Activated CD4-positive, alpha-beta T cell treated with anti-CD3 and anti-CD28 coated beads, Interleukin-2, amount 10 ng/mL, durations not matched to agents 24 days and 14 days (primary cell): Measurements from ENCODE around the gene CEP78. TPM values are rescaled to one million over a fixed set of nuclear protein-coding genes. Genes with fewer than 3 reads are reported as not detected.
"Not testable (repeated sequence)": the region's sequence is repeated elsewhere in the genome, so short reads cannot be mapped to it uniquely, and the experiment has no call there.

Experiments
- DNase-seq: peaks from one replicate; pipeline ENCODE4 v3.0.0; 2022
- H3K27ac Mint-ChIP-seq: one replicate; pipeline ENCODE4 v1.8.0; 2022; ENCODE audit warnings: mild to moderate bottlenecking, mixed read lengths
- H3K27me3 Mint-ChIP-seq: one replicate; pipeline ENCODE4 v1.8.0; 2022; ENCODE audit warnings: mixed read lengths
- H3K36me3 Mint-ChIP-seq: one replicate; pipeline ENCODE4 v1.8.0; 2022; ENCODE audit warnings: low read depth, mild to moderate bottlenecking, mixed read lengths
- H3K4me1 Mint-ChIP-seq: one replicate; pipeline ENCODE4 v1.8.0; 2021; ENCODE audit warnings: mixed read lengths
- H3K4me3 Mint-ChIP-seq: one replicate; pipeline ENCODE4 v1.8.0; 2022; ENCODE audit warnings: mild to moderate bottlenecking, moderate library complexity, mixed read lengths
- H3K9me3 Mint-ChIP-seq: one replicate; pipeline ENCODE4 v1.8.0; 2021; ENCODE audit warnings: mixed read lengths
- intact Hi-C: fragments of 100-400 bp; cut with micrococcal nuclease; formaldehyde crosslinking; loops from one replicate; pipeline ENCODE4 v1.15.1; 2023
- total RNA-seq: library from RNA; stranded (reverse); gene quantifications from 2 replicates; pipeline ENCODE4 v1.2.3, GENCODE V29; 2022

Gene CEP78, protein sequence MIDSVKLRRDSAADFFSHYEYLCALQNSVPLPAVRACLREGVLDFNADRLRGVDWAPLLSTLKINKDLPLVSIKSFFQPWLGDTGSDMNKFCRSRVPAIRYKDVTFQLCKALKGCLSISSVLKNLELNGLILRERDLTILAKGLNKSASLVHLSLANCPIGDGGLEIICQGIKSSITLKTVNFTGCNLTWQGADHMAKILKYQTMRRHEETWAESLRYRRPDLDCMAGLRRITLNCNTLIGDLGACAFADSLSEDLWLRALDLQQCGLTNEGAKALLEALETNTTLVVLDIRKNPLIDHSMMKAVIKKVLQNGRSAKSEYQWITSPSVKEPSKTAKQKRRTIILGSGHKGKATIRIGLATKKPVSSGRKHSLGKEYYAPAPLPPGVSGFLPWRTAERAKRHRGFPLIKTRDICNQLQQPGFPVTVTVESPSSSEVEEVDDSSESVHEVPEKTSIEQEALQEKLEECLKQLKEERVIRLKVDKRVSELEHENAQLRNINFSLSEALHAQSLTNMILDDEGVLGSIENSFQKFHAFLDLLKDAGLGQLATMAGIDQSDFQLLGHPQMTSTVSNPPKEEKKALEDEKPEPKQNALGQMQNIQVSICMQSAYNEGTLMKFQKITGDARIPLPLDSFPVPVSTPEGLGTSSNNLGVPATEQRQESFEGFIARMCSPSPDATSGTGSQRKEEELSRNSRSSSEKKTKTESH
- total RNA-seq, result 34.5 and 39.1 TPM in 2 replicates

DNA sequence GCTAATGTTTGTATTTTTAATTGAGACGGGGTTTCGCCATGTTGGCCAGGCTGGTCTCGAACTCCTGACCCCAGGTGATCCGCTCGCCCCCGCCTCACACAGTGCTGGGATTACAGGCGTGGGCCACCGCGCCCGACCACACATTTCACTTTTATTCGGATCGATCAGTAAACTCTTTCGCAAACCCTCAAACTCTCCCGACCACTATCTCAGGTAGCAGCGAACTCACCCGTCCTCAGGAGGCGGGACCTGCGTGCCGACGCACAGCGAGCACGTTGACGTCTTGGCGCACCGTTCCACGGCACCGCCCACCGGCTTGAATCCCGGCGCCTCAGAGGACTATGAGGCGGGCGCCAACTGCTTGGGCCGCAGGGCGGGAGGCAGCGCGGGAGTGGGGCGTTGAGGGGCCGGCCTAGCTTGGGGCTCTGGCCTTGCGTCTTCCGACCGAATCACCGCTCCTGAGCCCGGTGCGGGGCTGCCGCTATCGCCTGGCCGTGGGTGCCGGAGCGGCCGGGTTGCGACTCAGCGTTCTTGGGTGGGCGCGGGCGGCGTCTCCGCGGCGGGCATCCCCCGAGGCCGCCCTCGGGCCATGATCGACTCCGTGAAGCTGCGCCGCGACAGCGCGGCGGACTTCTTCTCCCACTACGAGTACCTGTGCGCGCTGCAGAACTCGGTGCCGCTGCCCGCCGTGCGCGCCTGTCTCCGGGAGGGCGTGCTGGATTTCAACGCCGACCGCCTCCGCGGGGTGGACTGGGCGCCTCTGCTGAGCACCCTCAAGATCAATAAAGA, at the start of gene CEP78:
CEP78 (plus strand) TSS at position 314 of the 789 bp plus-strand sequence; CDS start at position 590, 276 bp downstream.
- peak; percentile 97 for DNase-seq
- Mint-ChIP-seq H3K27me3 (no peaks in the 10 kb centered on the region), H3K4me1 (peaks cover 25% of the 10 kb centered on the region), H3K36me3 (peaks cover 25% of the 10 kb centered on the region), H3K9me3 (no peaks in the 10 kb centered on the region), H3K27ac (peak within 1 kb of the TSS; percentile 93), H3K4me3 (peak within 1 kb of the TSS; percentile 72)
- intact Hi-C loops, result loop anchor here (1.0 to 10.0 kb wide), 6 partner anchors 60 to 1059 kb away; partner anchors contain the start of genes GNAQ and VPS13A

DNA sequence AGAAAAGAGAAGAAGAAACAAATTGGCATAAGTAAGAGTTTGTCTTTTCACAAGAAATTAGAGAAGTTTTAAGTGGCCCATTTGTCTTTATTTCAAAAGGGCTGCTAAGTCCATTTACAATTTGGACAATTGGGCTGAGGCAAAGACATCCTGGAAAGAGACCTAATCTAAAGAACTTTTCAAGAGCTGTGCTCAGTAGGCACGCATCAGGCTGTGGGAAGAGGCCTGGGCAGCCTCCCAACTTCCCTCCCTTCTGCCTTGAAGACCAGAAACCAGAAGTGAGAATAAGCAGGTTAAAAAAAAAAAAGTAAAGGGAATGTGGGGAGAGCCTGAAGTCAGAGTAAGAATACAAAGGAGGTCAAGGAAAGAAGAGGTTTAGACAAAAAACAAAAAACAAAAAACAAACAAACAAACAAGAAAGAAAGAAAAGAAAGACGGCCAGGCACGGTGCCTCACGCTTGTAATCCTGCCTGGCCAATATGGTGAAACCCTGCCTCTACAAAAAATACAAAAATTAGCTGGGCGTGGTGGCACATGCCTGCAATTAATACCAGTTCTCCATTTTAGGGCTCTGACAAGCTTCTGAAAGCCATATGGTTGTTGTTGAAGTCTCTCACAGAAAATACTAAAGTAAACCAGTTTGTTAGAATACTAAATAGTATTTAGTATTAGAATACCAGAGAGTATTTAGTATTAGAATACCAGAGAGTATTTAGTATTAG, 48.0 kb upstream of the CEP78 start:
- Mint-ChIP-seq H3K27me3 (peaks cover 19% of the 10 kb centered on the region), H3K9me3 (peaks cover 2% of the 10 kb centered on the region), H3K4me3 (no peak overlapping the region), H3K36me3 (no peaks in the 10 kb centered on the region), H3K27ac (no peak overlapping the region), H3K4me1 (peaks cover 1% of the 10 kb centered on the region)
- no peak for DNase-seq
- intact Hi-C loops, result no loop called here

DNA sequence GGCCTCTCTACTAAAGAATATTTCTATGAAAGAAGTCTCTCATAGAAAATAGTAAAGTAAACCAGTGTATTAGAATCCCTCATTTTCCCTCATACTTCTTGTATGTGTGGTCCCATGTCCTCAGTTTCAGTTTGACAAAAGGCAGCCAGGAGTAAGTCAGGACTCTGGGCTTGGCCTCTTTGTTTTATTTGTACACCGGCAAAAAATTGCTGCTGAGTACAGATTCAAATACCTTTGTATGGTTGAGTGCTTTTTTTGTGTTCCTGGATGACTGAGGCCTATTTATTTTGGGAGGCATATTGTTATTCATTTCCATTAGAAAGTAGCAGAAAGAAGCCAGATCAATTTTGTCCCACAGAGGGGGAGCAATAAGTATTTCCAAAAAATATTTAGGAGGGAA, 47.3 kb upstream of the CEP78 start:
- intact Hi-C loops, result no loop called here
- H3K4me3 Mint-ChIP-seq, result no peak overlapping the region
- H3K9me3 Mint-ChIP-seq, result peaks cover 4% of the 10 kb centered on the region
- H3K4me1 Mint-ChIP-seq, result peaks cover 1% of the 10 kb centered on the region
- no peaks in the 10 kb centered on the region for H3K36me3 Mint-ChIP-seq
- H3K27me3 Mint-ChIP-seq, result peaks cover 19% of the 10 kb centered on the region
- no peak overlapping the region for H3K27ac Mint-ChIP-seq
- DNase-seq, result no peak

DNA sequence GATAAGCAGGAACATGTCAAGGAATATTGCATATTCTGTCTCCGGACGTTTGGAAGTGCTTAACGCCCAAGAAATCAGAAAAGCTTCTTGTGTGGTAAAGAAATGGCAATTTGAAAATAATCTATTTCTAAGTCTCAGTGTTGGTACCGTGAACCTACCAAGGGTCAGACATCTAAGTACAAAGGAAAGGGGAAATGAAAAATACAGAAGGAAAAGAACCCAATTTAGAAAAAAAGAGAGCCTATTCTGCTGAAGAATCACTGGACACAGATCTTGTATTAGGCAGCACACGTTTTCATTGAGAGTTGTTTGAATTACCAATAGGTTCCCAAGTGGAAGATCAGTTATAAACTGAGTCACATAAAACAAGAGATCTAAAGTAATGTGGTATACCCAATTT, 46.9 kb upstream of the CEP78 start:
- Mint-ChIP-seq H3K27me3 (peaks cover 19% of the 10 kb centered on the region), H3K9me3 (peaks cover 5% of the 10 kb centered on the region), H3K27ac (no peak overlapping the region), H3K4me1 (peaks cover 1% of the 10 kb centered on the region), H3K36me3 (no peaks in the 10 kb centered on the region), H3K4me3 (no peak overlapping the region)
- intact Hi-C loops, result no loop called here
- DNase-seq, result no peak

DNA sequence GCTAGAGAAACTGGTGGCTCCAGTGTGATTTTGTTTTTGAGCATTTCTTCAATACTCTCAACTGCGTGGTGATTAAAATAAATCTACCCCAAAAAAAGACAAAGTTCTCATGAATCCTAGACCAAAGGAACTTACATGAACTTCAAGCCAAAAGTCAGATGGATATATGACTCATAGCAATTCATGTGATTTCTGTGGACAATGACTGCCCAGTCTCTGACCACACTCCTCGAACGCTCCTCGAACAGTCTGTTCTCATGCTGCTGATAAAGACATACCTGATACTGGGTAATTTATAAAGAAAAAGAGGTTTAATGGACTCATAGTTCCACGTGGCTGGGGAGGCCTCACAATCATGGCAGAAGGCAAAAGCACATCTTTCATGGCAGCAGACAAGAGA, 46.4 kb upstream of the CEP78 start:
- Mint-ChIP-seq H3K4me1 (peaks cover 1% of the 10 kb centered on the region), H3K27ac (no peak overlapping the region), H3K4me3 (no peak overlapping the region), H3K36me3 (no peaks in the 10 kb centered on the region), H3K27me3 (peaks cover 19% of the 10 kb centered on the region), H3K9me3 (peaks cover 9% of the 10 kb centered on the region)
- intact Hi-C loops, result no loop called here
- DNase-seq, result no peak

DNA sequence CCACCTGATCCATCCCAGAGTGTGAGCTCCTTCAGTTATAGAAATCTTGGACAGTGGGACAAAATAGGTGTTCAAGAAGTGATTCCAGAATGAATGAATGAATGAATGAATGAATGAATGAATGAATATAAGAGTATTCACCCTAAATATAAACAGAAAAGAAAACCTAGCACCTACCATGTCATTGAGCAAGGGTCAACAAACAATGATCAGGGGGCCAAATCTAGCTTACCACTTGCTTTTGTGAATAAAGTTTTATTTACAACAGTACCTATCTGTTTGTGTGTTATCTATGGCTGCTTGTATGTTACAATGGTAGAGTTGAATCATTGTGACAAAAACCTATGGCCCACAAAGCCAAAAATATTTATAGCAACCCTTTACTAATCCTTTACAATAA, 43.9 kb upstream of the CEP78 start:
- Mint-ChIP-seq H3K4me1 (peaks cover 1% of the 10 kb centered on the region), H3K27ac (no peak overlapping the region), H3K4me3 (no peak overlapping the region), H3K9me3 (peaks cover 10% of the 10 kb centered on the region), H3K27me3 (peaks cover 22% of the 10 kb centered on the region), H3K36me3 (no peaks in the 10 kb centered on the region)
- intact Hi-C loops, result no loop called here
- no peak for DNase-seq

DNA sequence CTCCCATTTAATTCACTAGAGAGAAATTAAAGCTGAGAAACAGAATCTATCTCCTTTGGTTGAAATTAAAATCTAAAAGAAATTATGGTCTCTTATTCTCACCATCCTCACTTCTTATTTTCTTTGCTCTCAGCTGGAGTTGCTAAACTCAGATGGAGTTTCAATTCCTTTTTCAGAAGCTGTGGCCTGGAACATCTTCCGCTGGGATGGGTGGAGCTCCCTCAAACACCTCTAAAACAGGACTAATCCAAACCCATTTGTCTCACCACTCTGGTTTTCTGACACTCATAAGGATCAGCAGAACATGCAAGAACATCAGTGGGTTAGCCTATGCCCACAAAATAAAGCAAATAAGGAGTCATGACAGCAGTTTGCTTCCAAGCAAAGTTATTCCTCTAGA, 39.6 kb upstream of the CEP78 start:
- H3K4me1 Mint-ChIP-seq, result peaks cover 11% of the 10 kb centered on the region
- peaks cover 10% of the 10 kb centered on the region for H3K27me3 Mint-ChIP-seq
- no peak overlapping the region for H3K27ac Mint-ChIP-seq
- H3K9me3 Mint-ChIP-seq, result peaks cover 10% of the 10 kb centered on the region
- H3K36me3 Mint-ChIP-seq, result no peaks in the 10 kb centered on the region
- no peak overlapping the region for H3K4me3 Mint-ChIP-seq
- intact Hi-C loops, result no loop called here
- no peak for DNase-seq

DNA sequence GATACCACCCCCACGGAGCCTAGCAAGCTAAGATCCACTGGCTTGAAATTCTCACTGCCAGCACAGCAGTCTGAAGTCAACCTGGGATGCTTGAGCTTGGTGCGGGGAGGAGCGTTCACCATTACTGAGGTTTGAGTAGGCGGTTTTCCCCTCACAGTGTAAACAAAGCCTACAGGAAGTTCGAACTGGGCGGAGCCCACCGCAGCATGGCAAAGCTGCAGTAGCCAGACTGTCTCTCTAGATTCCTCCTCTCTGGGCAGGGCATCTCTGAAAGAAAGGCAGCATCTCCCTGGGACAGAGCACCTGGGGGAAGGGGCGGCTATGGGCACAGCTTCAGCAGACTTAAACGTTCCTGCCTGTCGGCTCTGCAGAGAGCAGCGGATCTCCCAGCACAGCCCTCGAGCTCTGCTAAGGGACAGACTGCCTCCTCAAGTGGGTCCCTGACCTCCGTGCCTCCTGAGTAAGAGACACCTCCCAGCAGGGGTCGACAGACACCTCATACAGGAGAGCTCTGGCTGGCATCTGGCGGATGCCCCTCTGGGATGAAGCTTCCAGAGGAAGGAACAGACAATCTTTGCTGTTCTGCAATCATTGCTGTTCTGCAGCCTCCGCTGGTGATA, 34.6 kb upstream of the CEP78 start:
- peaks cover 23% of the 10 kb centered on the region for H3K4me1 Mint-ChIP-seq
- peak overlapping the region; percentile 25 for H3K4me3 Mint-ChIP-seq
- H3K27ac Mint-ChIP-seq, result peak overlapping the region; percentile 10
- H3K9me3 Mint-ChIP-seq, result peaks cover 38% of the 10 kb centered on the region
- H3K27me3 Mint-ChIP-seq, intact Hi-C loops: not testable (repeated sequence)
- DNase-seq, result peak; percentile 88
- peaks cover 32% of the 10 kb centered on the region for H3K36me3 Mint-ChIP-seq

DNA sequence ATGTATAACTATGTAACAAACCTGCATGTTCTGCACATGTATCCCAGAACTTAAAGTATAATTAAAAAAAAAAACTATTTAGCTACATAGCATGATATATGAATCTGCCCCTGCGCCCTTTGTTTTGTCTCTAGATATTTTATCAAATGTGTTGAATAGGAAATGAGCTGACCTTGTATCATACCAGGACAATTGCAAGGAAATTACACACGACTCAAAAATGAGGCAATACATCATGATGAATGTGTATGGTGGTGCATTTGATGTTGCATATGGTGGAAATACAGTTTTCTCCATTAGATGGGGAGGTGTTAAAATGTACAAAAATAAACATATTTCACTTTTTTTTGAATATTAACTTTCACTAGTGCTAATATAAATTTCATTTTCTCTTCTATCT, 28.6 kb upstream of the CEP78 start:
- Mint-ChIP-seq H3K27ac (no peak overlapping the region), H3K36me3 (peaks cover 28% of the 10 kb centered on the region), H3K4me3 (no peak overlapping the region), H3K4me1 (peaks cover 23% of the 10 kb centered on the region), H3K9me3 (peaks cover 35% of the 10 kb centered on the region), H3K27me3 (peaks cover 7% of the 10 kb centered on the region)
- no peak for DNase-seq
- intact Hi-C loops, result no loop called here

DNA sequence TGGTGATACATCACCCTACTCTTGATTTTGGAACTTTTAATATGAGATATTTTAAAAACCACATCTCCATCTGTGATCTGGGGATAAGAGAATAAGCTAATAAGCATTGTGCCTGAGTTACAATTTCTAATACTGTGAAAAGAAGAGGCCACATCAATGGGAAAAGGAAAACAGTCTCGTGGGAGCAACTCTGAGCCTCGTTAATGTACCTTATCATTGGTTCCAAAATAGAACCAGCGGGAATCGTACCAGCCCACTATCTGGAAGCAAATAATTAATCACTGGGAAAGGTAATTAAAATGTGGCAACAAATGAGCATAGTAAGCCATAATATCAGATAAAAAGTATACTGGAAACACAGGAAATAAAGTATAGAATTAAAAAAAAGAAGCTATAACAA, 28.0 kb upstream of the CEP78 start:
- Mint-ChIP-seq H3K27ac (no peak overlapping the region), H3K36me3 (peaks cover 24% of the 10 kb centered on the region), H3K9me3 (peaks cover 31% of the 10 kb centered on the region)

DNA sequence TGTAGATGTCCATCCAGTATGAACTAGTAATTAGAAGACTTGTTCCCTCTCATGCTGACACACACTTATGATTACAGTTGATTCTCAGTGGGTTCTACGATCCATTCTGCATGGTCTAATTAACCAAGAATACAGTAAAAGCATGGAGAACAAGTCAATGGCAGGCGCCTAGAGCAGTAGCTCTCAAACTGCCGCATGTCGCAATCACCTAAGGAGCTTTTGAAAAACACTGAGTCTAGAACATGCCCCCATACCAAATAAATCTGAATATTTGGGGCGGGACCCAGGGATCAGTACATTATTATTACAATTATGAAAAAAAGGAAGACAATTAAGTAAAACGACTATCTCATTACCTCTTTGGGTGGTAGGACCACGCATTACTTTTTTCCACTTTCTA, 26.7 kb upstream of the CEP78 start:
- DNase-seq, result no peak
- Mint-ChIP-seq H3K9me3 (peaks cover 20% of the 10 kb centered on the region), H3K27ac (no peak overlapping the region), H3K36me3 (peaks cover 13% of the 10 kb centered on the region), H3K27me3 (peaks cover 4% of the 10 kb centered on the region), H3K4me1 (peaks cover 30% of the 10 kb centered on the region), H3K4me3 (no peak overlapping the region)
- intact Hi-C loops, result no loop called here

More for the DNA sequence above, 28.0 kb upstream of the CEP78 start:
- intact Hi-C loops, result no loop called here
- no peak for DNase-seq
- Mint-ChIP-seq H3K4me1 (peaks cover 25% of the 10 kb centered on the region), H3K27me3 (peaks cover 7% of the 10 kb centered on the region), H3K4me3 (no peak overlapping the region)

DNA sequence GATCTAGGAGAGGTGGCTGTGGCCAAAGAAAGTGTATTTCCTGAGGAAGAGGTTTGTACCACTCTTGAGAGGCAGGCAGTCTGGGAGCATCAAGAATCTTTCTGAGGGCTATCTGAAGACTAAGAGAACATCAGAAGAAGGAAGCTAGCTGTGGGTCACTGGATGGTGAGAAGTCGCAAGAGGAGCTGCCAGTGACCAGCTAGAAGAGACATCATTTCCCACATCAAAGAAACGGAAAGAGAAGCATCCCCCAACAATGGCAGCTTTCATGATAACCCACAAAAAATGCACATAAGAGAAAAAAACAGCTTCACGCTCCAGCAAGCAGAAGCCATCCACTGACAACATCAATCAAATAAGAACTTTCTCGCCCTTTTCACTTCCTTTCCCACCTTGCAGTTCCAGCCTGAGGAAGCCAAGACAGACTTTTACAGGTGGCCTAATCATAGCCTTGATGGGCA, 25.0 kb upstream of the CEP78 start:
- intact Hi-C loops, result loop anchor here (5.0 to 10.0 kb wide), 3 partner anchors 94 to 436 kb away; no protein-coding TSS in a partner anchor
- DNase-seq, result peak; percentile 75
- H3K27me3 Mint-ChIP-seq, result peaks cover 4% of the 10 kb centered on the region
- H3K27ac Mint-ChIP-seq, result peak overlapping the region; percentile 73
- peak overlapping the region; percentile 68 for H3K4me3 Mint-ChIP-seq
- H3K9me3 Mint-ChIP-seq, result peaks cover 9% of the 10 kb centered on the region
- peaks cover 30% of the 10 kb centered on the region for H3K4me1 Mint-ChIP-seq
- H3K36me3 Mint-ChIP-seq, result peaks cover 5% of the 10 kb centered on the region

DNA sequence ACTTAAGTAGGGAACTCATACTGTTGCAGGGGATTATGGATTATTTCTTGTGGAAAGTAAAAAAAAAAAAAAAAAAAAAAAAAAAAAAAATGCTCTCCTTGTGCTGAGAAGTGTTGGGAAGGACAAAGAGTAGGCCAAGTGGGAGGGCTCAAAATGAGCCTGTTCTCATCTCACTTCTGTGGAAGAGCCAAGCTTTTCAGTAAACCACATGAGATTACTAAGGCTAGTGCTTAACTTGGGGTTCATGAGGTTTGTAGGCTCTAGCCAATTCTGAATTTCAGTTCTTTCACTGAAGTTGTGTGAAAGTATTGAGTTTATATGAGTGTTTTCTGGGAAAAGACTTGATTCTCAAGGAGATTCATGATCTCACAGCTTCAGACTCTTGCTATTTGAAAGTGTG, 23.0 kb upstream of the CEP78 start:
- Mint-ChIP-seq H3K27me3 (no peaks in the 10 kb centered on the region), H3K36me3 (no peaks in the 10 kb centered on the region), H3K4me3 (no peak overlapping the region), H3K4me1 (peaks cover 30% of the 10 kb centered on the region), H3K9me3 (no peaks in the 10 kb centered on the region), H3K27ac (no peak overlapping the region)
- no peak for DNase-seq
- intact Hi-C loops, result loop anchor here (5.0 to 10.0 kb wide), 3 partner anchors 96 to 438 kb away; no protein-coding TSS in a partner anchor
